SK-N-SH treated with all-trans-retinoic acid at 6 μM for 48 hours (cell line): ENCODE measurements around the gene KIAA1958.

Experiments
- ATAC-seq: fragments of 200-7000 bp; cut with Tn5 transposase; 3 replicates; pipeline ENCODE4 v1.9.1; 2020; ENCODE audit warnings: mild to moderate bottlenecking, moderate library complexity
- ARNTL ChIP-seq: fragments of 450-650 bp; formaldehyde crosslinking; IDR thresholded peaks from 2 replicates; pipeline ENCODE4 v1.5.0; 2020; ENCODE audit warnings: low read depth, mild to moderate bottlenecking, moderate library complexity, borderline replicate concordance
- CSDC2 ChIP-seq: fragments of 250-450 bp; sonication (Bioruptor Pico); IDR thresholded peaks from 2 replicates; pipeline ENCODE4 v1.5.0; 2020; ENCODE audit warnings: mild to moderate bottlenecking, moderate library complexity
- ESRRG ChIP-seq: fragments of 250-450 bp; sonication (Bioruptor Pico); IDR thresholded peaks from 2 replicates; pipeline ENCODE4 v1.6.1; 2021; ENCODE audit warnings: mild to moderate bottlenecking
- GLIS3 ChIP-seq: fragments of 250-450 bp; sonication (Bioruptor Pico); IDR thresholded peaks from 2 replicates; pipeline ENCODE4 v1.5.0; 2020; ENCODE audit warnings: mild to moderate bottlenecking, moderate library complexity
- ISL1 ChIP-seq: fragments of 250-450 bp; sonication (Bioruptor Pico); IDR thresholded peaks from 2 replicates; pipeline ENCODE4 v2.1.2; 2022; ENCODE audit warnings: mild to moderate bottlenecking, moderate library complexity
- OSR1 ChIP-seq: fragments of 250-450 bp; sonication (Bioruptor Pico); IDR thresholded peaks from 2 replicates; pipeline ENCODE4 v1.8.0; 2022; ENCODE audit warnings: moderate library complexity, mild to moderate bottlenecking, inconsistent platforms
- PPARA ChIP-seq: fragments of 250-450 bp; sonication (Bioruptor Pico); IDR thresholded peaks from 2 replicates; pipeline ENCODE4 v1.5.0; 2020; ENCODE audit warnings: mild to moderate bottlenecking, borderline replicate concordance
- RARB ChIP-seq: fragments of 250-450 bp; sonication (Bioruptor Pico); IDR thresholded peaks from 2 replicates; pipeline ENCODE4 v1.8.0; 2021; ENCODE audit warnings: mild to moderate bottlenecking, moderate library complexity
- SNAI2 ChIP-seq: fragments of 250-450 bp; sonication (Bioruptor Pico); IDR thresholded peaks from 2 replicates; pipeline ENCODE4 v1.5.0; 2020; ENCODE audit warnings: mild to moderate bottlenecking, moderate library complexity
- TCF4 ChIP-seq: fragments of 250-450 bp; sonication (Bioruptor Pico); IDR thresholded peaks from 2 replicates; pipeline ENCODE4 v1.8.0; 2021; ENCODE audit warnings: mild to moderate bottlenecking, moderate library complexity, borderline replicate concordance
- TOX ChIP-seq: fragments of 250-450 bp; sonication (Bioruptor Pico); IDR thresholded peaks from 2 replicates; pipeline ENCODE4 v1.8.0; 2021; ENCODE audit warnings: mild to moderate bottlenecking, moderate library complexity, borderline replicate concordance
- ZC3H10 ChIP-seq: fragments of 250-450 bp; sonication (Bioruptor Pico); IDR thresholded peaks from 2 replicates; pipeline ENCODE4 v1.5.1; 2021; ENCODE audit warnings: mild to moderate bottlenecking, moderate library complexity
- ZFP3 ChIP-seq: fragments of 250-450 bp; sonication (Bioruptor Pico); IDR thresholded peaks from 2 replicates; pipeline ENCODE4 v1.5.0; 2020; ENCODE audit warnings: mild to moderate bottlenecking, moderate library complexity
- ZFP30 ChIP-seq: fragments of 450-650 bp; formaldehyde crosslinking; IDR thresholded peaks from 2 replicates; pipeline ENCODE4 v1.5.0; 2022; ENCODE audit warnings: mild to moderate bottlenecking, moderate library complexity
- ZNF565 ChIP-seq: fragments of 450-650 bp; formaldehyde crosslinking; conservative IDR thresholded peaks from 2 replicates; pipeline ENCODE4 v1.5.0; 2020; ENCODE audit warnings: low read depth, mild to moderate bottlenecking, moderate library complexity
- ZNF8 ChIP-seq: fragments of 450-650 bp; formaldehyde crosslinking; IDR thresholded peaks from 2 replicates; pipeline ENCODE4 v1.5.0; 2020; ENCODE audit warnings: mild to moderate bottlenecking, moderate library complexity
- TF ChIP-seq, protein P1 (sequence below): fragments of 250-450 bp; sonication (Bioruptor Pico); IDR thresholded peaks from 2 replicates; pipeline ENCODE4 v1.5.1; 2020; ENCODE audit warnings: low read depth, mild to moderate bottlenecking, moderate library complexity
- TF ChIP-seq, protein P2 (sequence below): fragments of 250-450 bp; sonication (Bioruptor Pico); IDR thresholded peaks from 2 replicates; pipeline ENCODE4 v1.8.0; 2021; ENCODE audit warnings: low read depth, mild to moderate bottlenecking, moderate library complexity, borderline replicate concordance
- TF ChIP-seq, protein P3 (sequence below): fragments of 250-450 bp; sonication (Bioruptor Pico); IDR thresholded peaks from 2 replicates; pipeline ENCODE4 v1.5.1; 2021; ENCODE audit warnings: mild to moderate bottlenecking, moderate library complexity
- TF ChIP-seq, protein P4 (sequence below): fragments of 250-450 bp; sonication (Bioruptor Pico); IDR thresholded peaks from 2 replicates; pipeline ENCODE4 v1.5.0; 2020; ENCODE audit warnings: mild to moderate bottlenecking, moderate library complexity

Gene KIAA1958

DNA sequence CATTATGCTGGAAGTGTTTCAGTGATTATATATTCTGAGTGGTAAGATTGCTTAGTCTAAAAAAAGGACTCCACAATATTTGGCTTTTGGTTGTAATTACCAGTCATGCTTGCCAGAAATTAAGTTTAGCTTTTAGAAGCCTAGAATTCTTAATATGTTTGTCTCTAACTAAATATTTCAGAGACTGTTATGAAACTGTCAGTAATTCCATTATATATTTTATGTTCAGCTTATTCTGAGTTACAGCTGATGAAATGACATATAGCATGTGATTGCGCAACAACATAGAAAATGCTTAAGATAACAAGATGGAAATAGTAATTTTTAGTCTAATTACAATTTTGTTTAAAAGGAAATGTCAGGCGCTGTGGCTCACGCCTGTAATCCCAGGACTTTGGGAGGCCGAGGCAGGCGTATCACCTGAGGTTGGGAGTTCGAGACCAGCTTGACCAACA is 44.2 kb downstream of the KIAA1958 start:
- no peak for TF ChIP-seq SNAI2 (CRISPR knock-in tag)
- TF ChIP-seq ARNTL (CRISPR knock-in tag): no peak
- TF ChIP-seq ISL1 (CRISPR knock-in tag): 0 out of 2 replicates have a peak, but pooled peaks have one; percentile 20
- TF ChIP-seq RARB (CRISPR knock-in tag): no peak
- no peak for ATAC-seq

DNA sequence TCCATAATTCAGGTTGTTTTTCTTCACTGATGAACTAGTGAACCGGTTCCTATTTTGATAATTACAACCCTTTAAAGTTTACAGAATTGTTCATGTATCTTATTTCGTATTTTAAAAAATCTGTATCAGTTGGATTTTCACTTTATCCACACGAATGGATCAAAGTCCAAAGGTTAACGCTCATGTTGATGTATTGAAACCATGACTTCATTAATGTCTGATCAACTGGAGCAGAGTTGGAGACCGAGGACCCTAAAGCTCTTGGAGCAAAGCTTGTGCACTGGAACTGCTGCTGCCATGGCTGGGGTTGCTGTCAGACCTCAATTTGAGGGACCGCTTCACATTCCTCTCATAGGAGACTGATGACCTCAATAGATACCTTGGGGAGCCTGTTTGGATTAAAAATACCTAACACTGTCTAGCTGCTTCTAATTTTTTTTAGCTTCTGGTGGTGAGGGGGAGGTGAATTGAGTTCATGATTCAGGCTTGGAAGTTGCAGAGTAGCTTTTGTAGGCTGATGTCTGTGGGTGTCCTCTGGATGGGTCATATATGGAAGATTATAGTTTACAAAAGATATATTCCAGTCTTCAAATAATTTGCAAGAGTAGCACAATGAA is 45.1 kb downstream of the KIAA1958 start:
- TF ChIP-seq GLIS3 (CRISPR knock-in tag): no peak
- no peak for TF ChIP-seq TCF4 (CRISPR knock-in tag)
- TF ChIP-seq PPARA (CRISPR knock-in tag): no peak
- TF ChIP-seq RARB (CRISPR knock-in tag): no peak
- TF ChIP-seq, protein P1, sequence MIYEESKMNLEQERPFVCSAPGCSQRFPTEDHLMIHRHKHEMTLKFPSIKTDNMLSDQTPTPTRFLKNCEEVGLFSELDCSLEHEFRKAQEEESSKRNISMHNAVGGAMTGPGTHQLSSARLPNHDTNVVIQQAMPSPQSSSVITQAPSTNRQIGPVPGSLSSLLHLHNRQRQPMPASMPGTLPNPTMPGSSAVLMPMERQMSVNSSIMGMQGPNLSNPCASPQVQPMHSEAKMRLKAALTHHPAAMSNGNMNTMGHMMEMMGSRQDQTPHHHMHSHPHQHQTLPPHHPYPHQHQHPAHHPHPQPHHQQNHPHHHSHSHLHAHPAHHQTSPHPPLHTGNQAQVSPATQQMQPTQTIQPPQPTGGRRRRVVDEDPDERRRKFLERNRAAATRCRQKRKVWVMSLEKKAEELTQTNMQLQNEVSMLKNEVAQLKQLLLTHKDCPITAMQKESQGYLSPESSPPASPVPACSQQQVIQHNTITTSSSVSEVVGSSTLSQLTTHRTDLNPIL (CRISPR knock-in tag): no peak
- TF ChIP-seq ESRRG: no peak
- TF ChIP-seq ARNTL (CRISPR knock-in tag): no peak
- TF ChIP-seq, protein P2, sequence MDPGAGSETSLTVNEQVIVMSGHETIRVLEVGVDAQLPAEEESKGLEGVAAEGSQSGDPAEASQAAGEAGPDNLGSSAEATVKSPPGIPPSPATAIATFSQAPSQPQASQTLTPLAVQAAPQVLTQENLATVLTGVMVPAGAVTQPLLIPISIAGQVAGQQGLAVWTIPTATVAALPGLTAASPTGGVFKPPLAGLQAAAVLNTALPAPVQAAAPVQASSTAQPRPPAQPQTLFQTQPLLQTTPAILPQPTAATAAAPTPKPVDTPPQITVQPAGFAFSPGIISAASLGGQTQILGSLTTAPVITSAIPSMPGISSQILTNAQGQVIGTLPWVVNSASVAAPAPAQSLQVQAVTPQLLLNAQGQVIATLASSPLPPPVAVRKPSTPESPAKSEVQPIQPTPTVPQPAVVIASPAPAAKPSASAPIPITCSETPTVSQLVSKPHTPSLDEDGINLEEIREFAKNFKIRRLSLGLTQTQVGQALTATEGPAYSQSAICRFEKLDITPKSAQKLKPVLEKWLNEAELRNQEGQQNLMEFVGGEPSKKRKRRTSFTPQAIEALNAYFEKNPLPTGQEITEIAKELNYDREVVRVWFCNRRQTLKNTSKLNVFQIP (CRISPR knock-in tag): no peak
- no peak for TF ChIP-seq ZC3H10 (CRISPR knock-in tag)
- no peak for TF ChIP-seq ZFP30
- TF ChIP-seq, protein P3, sequence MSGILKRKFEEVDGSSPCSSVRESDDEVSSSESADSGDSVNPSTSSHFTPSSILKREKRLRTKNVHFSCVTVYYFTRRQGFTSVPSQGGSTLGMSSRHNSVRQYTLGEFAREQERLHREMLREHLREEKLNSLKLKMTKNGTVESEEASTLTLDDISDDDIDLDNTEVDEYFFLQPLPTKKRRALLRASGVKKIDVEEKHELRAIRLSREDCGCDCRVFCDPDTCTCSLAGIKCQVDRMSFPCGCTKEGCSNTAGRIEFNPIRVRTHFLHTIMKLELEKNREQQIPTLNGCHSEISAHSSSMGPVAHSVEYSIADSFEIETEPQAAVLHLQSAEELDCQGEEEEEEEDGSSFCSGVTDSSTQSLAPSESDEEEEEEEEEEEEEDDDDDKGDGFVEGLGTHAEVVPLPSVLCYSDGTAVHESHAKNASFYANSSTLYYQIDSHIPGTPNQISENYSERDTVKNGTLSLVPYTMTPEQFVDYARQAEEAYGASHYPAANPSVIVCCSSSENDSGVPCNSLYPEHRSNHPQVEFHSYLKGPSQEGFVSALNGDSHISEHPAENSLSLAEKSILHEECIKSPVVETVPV (CRISPR knock-in tag): no peak
- TF ChIP-seq SNAI2 (CRISPR knock-in tag): no peak
- TF ChIP-seq ZNF8 (CRISPR knock-in tag): no peak
- no peak for TF ChIP-seq ZNF565 (CRISPR knock-in tag)
- TF ChIP-seq ZFP3 (CRISPR knock-in tag): no peak
- TF ChIP-seq TOX: no peak
- TF ChIP-seq, all 23 proteins: peak for 0
- ATAC-seq: no peak; the same call in 2 of the 3 replicates

DNA sequence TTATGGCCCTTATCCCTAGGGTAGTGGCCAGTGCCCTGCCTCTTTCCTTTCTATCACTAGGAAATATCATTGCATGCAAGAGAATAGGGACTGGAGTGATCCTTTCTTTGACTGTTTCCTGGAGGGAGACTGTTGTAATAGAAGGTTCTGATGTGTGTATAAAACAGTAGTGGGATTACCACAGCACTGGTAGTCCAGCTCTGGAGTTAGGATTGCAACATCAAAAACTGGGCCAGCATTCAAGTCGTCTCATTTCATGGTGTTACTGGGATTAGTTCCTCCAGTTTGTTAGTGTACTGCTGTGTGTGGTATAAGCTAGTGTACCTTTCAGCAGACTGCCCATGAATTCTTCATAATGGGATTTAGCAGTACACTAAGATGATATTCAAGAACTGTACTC is 45.8 kb downstream of the KIAA1958 start:
- no peak for TF ChIP-seq ZFP30
- no peak for TF ChIP-seq ZFP3 (CRISPR knock-in tag)
- ATAC-seq: no peak

DNA sequence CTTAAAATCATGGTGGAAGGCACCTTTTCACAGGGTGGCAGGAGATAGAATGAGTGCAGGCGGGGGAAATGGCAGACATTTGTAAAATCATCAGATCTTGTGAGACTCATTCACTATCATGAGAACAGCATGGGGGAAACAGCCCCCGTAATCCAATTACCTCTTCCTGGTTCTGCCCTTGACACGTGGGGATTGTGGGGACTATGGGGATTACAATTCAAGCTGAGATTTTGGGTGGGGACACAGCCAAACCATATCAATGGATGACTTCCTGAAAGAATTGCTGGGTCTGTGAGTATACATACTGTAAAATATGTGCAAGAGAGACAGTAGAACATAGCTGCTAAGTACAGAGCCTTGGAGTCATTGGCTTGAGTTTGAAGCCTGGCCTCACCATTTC is 47.0 kb downstream of the KIAA1958 start:
- ATAC-seq: no peak
- TF ChIP-seq TOX (no peak), TCF4 (CRISPR knock-in tag) (no peak), ISL1 (CRISPR knock-in tag) (no peak), ZNF565 (CRISPR knock-in tag) (no peak), ZFP3 (CRISPR knock-in tag) (no peak), CSDC2 (CRISPR knock-in tag) (no peak)
- TF ChIP-seq, protein P1 (CRISPR knock-in tag): no peak

DNA sequence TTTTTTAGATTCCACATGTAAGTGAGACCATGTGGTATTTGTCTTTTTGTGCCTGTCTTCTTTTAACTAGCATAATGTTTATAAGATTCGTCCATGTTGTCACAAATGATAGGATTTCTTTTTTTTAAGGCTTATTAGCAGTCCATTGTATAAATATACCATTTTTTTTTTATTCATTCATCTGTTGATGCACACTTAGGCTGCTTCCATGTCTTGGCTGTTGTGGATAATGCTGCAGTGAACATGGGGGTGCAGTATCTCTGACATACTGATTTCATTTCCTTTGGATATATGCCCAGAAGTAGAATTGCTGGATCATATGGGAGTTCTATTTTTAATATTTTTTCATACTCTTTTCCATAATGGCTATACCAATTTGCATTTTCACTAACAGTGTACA is 48.7 kb downstream of the KIAA1958 start:
- ATAC-seq: peak; percentile 89
- no peak for TF ChIP-seq ZFP30
- TF ChIP-seq ZFP3 (CRISPR knock-in tag): no peak
- TF ChIP-seq, protein P4, sequence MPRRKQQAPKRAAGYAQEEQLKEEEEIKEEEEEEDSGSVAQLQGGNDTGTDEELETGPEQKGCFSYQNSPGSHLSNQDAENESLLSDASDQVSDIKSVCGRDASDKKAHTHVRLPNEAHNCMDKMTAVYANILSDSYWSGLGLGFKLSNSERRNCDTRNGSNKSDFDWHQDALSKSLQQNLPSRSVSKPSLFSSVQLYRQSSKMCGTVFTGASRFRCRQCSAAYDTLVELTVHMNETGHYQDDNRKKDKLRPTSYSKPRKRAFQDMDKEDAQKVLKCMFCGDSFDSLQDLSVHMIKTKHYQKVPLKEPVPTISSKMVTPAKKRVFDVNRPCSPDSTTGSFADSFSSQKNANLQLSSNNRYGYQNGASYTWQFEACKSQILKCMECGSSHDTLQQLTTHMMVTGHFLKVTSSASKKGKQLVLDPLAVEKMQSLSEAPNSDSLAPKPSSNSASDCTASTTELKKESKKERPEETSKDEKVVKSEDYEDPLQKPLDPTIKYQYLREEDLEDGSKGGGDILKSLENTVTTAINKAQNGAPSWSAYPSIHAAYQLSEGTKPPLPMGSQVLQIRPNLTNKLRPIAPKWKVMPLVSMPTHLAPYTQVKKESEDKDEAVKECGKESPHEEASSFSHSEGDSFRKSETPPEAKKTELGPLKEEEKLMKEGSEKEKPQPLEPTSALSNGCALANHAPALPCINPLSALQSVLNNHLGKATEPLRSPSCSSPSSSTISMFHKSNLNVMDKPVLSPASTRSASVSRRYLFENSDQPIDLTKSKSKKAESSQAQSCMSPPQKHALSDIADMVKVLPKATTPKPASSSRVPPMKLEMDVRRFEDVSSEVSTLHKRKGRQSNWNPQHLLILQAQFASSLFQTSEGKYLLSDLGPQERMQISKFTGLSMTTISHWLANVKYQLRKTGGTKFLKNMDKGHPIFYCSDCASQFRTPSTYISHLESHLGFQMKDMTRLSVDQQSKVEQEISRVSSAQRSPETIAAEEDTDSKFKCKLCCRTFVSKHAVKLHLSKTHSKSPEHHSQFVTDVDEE: no peak
- TF ChIP-seq ZNF565 (CRISPR knock-in tag): no peak
- TF ChIP-seq, protein P3 (CRISPR knock-in tag): no peak
- TF ChIP-seq ZC3H10 (CRISPR knock-in tag): no peak
- TF ChIP-seq, protein P2 (CRISPR knock-in tag): no peak
- TF ChIP-seq OSR1 (CRISPR knock-in tag): no peak
